ENCODE measurements around the gene ONECUT1. TPM values are rescaled to one million over a fixed set of nuclear protein-coding genes. Genes with fewer than 3 reads are reported as not detected.

The ONECUT1 gene
- total and polyA plus RNA-seq, 10 of the 15 experiments (the other 5 are each of a cell fraction or from before 2014, with no cell fraction given) = 0.28 TPM; not detected in 9

DNA sequence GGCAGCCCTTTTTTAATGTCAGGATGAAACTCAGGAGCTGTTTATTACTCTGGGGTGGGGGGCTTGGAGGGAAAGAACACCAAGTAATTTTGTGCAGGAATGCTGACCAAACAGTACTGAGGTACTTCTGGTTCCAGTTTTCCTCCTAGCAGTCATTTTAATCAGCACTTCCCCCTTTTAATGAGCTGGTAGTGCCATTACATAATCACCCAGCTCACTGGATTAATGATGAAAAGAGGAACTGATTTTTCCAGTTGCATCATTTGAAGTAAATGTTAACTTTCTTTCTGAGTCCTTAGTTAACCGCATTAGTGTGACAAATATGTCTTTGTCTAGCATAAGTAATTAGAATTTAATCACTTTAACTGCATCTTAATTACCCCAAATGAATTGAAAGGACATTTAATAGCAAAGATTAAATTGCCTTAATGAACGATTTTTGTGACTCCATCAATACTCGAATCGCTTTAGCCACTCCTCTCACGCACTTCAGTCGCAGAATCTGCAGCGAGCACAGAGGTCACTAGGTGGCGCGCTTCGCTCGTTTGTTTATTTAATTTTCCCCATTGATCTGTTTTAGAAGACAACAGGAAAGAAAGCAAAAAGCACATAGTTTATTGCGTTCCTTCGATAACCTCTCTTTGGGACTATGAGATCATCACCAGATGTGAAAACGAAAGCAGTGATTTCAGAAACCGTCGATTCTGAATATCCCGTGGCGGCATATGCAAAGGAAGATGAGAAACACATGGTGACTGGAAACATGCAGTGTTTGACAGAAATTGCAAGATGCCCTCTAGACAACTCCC lies 9.8 kb downstream of the ONECUT1 start (continued):
- no peak for TF ChIP-seq BCLAF1 (IDR thresholded peaks at IDR 0.05)
- no peak for TF ChIP-seq ZSCAN29 (IDR thresholded peaks at IDR 0.05)
- no peak for TF ChIP-seq MAX (IDR thresholded peaks at IDR 0.05; ENCODE audit: low read depth, low read length)
- TF ChIP-seq ZNF384 (IDR thresholded peaks at IDR 0.05; ENCODE audit: borderline replicate concordance, low read depth, low read length) = no peak
- TF ChIP-seq BCL11A (IDR thresholded peaks at IDR 0.05; ENCODE audit: low read depth, low read length) = peak; percentile 98
- TF ChIP-seq, protein P1, sequence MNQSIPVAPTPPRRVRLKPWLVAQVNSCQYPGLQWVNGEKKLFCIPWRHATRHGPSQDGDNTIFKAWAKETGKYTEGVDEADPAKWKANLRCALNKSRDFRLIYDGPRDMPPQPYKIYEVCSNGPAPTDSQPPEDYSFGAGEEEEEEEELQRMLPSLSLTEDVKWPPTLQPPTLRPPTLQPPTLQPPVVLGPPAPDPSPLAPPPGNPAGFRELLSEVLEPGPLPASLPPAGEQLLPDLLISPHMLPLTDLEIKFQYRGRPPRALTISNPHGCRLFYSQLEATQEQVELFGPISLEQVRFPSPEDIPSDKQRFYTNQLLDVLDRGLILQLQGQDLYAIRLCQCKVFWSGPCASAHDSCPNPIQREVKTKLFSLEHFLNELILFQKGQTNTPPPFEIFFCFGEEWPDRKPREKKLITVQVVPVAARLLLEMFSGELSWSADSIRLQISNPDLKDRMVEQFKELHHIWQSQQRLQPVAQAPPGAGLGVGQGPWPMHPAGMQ (IDR thresholded peaks at IDR 0.05; ENCODE audit: borderline replicate concordance) = no peak
- TF ChIP-seq SMARCA5 (IDR thresholded peaks at IDR 0.05) = peak; percentile 70; the same call in 1 of the 2 replicates
- no peak for TF ChIP-seq SUZ12 (IDR thresholded peaks at IDR 0.05; ENCODE audit: unreplicated experiment)
- TF ChIP-seq ESRRA (IDR thresholded peaks at IDR 0.05; ENCODE audit: low read length) = no peak
- TF ChIP-seq ZNF24 (IDR thresholded peaks at IDR 0.05) = no peak
- TF ChIP-seq CREB1 (IDR thresholded peaks at IDR 0.05; ENCODE audit: low read depth) = no peak; the same call in 1 of the 2 replicates
- TF ChIP-seq CREM (IDR thresholded peaks at IDR 0.05; ENCODE audit: low read depth) = peak; percentile 76
- 0 out of 2 replicates have a peak, but pooled peaks have one; percentile 17 for TF ChIP-seq RCOR1 (conservative IDR thresholded peaks at IDR 0.05; ENCODE audit: low read depth, low read length)
- TF ChIP-seq TCF12 (IDR thresholded peaks at IDR 0.05; ENCODE audit: low read depth, low read length) = 0 out of 2 replicates have a peak, but pooled peaks have one; percentile 13
- peak; percentile 84 for TF ChIP-seq EED (IDR thresholded peaks at IDR 0.05; ENCODE audit: low read depth)
- TF ChIP-seq PAX5 (IDR thresholded peaks at IDR 0.05; ENCODE audit: borderline replicate concordance, low read depth, low read length) = 0 out of 2 replicates have a peak, but pooled peaks have one; percentile 45
- TF ChIP-seq POU2F2 (IDR thresholded peaks at IDR 0.05; ENCODE audit: borderline replicate concordance, low read depth, low read length) = peak; percentile 32; the same call in 1 of the 3 replicates
- TF ChIP-seq SPI1 (IDR thresholded peaks at IDR 0.05; ENCODE audit: borderline replicate concordance, insufficient read depth, low read depth, low read length) = peak; percentile 96
- TF ChIP-seq, protein P2, sequence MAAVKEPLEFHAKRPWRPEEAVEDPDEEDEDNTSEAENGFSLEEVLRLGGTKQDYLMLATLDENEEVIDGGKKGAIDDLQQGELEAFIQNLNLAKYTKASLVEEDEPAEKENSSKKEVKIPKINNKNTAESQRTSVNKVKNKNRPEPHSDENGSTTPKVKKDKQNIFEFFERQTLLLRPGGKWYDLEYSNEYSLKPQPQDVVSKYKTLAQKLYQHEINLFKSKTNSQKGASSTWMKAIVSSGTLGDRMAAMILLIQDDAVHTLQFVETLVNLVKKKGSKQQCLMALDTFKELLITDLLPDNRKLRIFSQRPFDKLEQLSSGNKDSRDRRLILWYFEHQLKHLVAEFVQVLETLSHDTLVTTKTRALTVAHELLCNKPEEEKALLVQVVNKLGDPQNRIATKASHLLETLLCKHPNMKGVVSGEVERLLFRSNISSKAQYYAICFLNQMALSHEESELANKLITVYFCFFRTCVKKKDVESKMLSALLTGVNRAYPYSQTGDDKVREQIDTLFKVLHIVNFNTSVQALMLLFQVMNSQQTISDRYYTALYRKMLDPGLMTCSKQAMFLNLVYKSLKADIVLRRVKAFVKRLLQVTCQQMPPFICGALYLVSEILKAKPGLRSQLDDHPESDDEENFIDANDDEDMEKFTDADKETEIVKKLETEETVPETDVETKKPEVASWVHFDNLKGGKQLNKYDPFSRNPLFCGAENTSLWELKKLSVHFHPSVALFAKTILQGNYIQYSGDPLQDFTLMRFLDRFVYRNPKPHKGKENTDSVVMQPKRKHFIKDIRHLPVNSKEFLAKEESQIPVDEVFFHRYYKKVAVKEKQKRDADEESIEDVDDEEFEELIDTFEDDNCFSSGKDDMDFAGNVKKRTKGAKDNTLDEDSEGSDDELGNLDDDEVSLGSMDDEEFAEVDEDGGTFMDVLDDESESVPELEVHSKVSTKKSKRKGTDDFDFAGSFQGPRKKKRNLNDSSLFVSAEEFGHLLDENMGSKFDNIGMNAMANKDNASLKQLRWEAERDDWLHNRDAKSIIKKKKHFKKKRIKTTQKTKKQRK (IDR thresholded peaks at IDR 0.05; ENCODE audit: low read depth, low read length) = no peak
- TF ChIP-seq CHD2 (IDR thresholded peaks at IDR 0.05; ENCODE audit: borderline replicate concordance, low read depth, low read length) = no peak
- TF ChIP-seq NFXL1 (IDR thresholded peaks at IDR 0.05; ENCODE audit: borderline replicate concordance) = no peak
